Glomerular endothelial cell (primary cell): ENCODE results near the gene SCTR. TPM values are rescaled to one million over a fixed set of nuclear protein-coding genes. Genes with fewer than 3 reads are reported as not detected.

ENCODE experiments used
- DNase-seq: peaks from one replicate; pipeline ENCODE4 v3.0.0-alpha.2; 2011; ENCODE audit warnings: low read depth, low spot score; ENCODE audit errors: extremely low read depth
- total RNA-seq: library from RNA; depleted of rRNA; stranded (reverse); fragments of >200 nt; gene quantifications from 2 replicates; pipeline ENCODE4 v1.2.3, GENCODE V29; 2015

SCTR gene
- total RNA-seq, 1 donor from 2014 or later, result not detected

DNA sequence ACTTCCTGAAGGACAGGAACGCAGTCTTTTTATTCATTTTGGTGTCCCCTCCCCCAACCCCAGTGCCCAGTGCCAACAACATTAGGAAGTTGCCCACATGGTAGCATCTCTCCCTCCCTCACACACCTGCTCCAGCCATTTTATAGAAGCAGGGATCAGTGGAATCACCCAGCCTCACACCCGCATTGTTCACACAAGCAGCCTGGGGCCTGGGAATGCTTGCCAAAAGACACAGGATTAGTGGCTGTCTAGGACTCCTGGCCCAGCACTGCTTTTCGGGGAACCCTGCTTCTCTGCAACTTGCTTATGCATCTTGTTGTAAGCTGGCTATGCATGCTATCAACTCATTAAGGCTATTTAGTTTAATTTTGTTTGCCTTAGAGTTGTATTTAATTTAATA, 74.8 kb downstream of the SCTR start:
- DNase-seq, result no peak

DNA sequence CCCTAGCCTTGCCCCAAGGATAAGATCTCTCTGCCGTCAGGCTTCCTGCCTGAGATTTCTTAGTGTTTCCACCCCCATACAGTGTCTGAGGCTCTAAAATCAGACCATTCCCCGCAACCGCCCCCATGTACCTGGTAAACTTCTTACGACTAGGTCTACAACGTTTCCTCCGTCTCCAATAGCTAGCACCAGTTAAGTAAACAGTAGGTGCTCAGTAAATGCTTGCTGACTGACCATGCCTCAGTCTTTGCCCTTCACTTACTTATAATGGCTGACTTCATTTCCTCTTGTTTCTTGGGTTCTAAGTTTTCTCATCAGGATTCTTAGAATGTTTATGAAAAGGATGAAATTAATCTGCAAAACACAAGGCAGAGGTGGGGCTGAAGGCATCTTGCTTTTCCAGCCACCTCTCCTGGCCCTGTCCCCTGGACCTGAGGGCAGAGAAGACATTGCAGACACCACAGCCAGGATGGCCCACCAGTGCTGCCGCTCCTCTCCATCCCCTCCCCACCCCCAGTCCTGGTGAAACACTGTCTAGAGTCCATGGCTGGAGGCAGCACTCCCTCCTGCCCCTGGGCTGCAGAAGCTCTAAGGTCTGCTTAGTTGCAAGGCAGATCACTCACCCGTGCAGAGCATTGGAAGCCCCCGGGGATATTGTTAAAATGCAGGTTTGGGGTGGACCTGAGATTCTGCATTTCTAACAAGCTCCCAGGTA, 75.7 kb downstream of the SCTR start:
- no peak for DNase-seq

DNA sequence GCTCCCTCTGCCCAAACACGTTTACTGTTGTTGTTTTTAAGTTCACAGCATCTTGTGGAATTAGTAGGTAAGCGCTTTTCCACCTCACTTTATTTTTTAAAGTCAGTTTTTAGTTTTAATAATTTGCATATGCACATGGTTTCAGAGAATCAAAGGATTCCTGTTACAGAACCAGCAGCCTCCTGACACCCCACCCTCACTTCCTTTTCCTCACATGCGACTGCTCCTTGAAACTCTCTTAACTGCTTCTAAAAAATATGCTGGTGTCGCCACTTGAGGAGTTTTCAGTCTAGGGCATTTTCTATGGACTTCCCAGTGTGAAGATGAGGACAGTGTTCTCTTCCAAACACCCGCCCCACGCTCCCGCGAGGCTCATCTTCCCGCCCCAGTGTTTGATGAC, 78.2 kb downstream of the SCTR start:
- DNase-seq, result no peak

DNA sequence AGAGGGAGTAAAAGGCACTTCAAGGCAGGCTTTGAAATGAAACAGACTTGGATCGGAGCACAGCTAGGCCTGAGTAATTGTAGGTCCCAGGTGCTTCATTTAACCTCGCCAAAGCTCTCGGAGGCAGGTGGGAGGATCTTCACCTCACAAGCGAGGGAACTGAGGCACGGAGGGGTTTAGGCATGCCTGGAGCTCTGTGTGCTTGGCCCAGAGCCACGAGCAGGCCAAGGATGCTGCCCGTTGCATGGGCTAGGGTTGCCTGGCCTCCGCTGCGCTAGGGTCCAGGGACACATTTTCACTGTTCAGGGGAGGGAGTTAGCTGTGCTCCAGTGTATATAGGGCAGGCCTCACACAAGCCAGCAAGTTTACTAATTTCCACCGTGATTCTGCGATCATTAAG, 81.4 kb downstream of the SCTR start:
- no peak for DNase-seq

- DNase-seq, result no peak
Observed at GRCh38 chr2:119442226-119442619, 82.1 kb downstream of the SCTR start.

DNA sequence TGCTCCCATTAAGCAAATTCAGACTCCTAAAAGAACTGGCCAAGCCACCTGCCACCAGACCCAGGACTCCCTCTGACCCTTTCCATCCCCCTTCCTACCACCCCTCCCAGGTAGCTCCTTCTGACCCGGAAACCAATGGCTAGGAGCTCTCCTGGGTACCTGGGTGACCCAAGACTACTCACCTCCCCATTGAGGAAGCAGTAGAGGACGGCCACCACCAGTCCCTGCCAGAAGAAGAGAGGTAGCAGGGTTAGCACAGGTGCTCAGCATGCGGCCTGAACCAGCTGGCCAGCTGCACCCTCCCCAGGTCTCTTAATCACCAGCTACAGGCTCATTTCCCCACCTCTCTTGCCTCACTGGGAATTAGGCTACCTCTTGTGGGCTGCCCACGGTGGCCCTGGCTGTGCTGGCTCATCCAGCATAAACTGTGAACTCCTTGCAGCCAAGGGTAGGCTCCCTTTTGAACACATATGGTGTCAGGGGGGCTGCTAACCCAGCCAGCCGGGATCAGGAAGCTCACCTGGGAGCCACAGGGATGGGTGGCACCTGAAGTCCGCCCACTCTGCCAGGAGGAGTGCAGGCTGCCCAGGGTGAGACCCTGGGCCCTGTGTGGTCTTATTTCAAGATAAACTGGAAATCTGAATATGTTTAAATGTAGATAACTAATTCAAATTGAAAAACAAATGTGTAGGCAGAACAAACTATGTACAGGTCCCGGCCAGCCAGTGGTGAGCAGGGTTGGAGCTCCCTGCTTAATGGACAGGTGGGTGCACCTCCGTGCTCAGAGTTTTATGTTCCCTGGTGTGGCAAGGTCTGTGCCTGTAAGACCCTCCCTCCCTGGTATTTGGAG, 82.7 kb downstream of the SCTR start:
- no peak for DNase-seq

DNA sequence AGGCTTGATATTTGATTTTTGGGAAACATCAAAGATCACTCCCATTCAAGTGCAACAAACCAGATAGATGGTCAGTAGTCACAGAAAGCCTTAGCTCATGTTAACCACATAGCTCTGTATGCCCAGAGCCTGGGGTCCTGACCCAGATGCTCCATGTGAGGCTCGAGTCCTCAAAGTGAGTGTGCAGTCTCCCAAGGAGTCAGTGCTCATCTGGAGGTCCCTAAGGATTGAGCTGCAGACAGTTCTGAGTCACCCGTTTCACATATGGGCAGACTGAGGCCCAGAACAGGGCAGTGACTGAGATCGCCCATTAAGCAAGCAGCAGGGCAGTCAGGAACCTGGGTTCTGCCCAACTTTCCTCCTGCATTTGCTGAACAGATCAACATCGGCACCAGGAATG, 83.4 kb downstream of the SCTR start:
- DNase-seq, result no peak

- no peak for DNase-seq
Observed at GRCh38 chr2:119440501-119440870, 83.8 kb downstream of the SCTR start.

GRCh38 chr2:119439574-119440500, 84.4 kb downstream of the SCTR start:
- DNase-seq, result no peak

- no peak for DNase-seq
Observed at GRCh38 chr2:119438726-119439284, 85.5 kb downstream of the SCTR start.

- no peak for DNase-seq
Observed at GRCh38 chr2:119438128-119438656, 86.1 kb downstream of the SCTR start.

- DNase-seq, result no peak
Observed at GRCh38 chr2:119436993-119437772, 87.1 kb downstream of the SCTR start.

DNA sequence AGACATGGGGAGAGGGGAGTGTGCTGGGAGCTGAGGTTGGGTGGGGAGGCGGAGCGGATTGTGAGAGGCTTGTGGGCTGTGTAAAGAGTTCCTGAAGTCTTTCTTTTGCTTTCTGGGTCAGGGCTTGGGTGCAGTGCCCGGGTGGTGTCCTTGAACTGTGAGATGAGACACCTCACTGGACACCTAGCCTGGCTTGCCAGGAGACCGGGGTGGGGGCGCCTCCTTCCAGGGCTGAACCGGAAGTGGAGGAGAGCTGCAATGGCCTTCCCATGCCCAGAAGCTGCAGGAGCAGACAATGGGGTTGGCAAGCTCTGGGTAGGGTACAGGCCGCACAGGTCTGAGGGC, 88.4 kb downstream of the SCTR start:
- no peak for DNase-seq

DNA sequence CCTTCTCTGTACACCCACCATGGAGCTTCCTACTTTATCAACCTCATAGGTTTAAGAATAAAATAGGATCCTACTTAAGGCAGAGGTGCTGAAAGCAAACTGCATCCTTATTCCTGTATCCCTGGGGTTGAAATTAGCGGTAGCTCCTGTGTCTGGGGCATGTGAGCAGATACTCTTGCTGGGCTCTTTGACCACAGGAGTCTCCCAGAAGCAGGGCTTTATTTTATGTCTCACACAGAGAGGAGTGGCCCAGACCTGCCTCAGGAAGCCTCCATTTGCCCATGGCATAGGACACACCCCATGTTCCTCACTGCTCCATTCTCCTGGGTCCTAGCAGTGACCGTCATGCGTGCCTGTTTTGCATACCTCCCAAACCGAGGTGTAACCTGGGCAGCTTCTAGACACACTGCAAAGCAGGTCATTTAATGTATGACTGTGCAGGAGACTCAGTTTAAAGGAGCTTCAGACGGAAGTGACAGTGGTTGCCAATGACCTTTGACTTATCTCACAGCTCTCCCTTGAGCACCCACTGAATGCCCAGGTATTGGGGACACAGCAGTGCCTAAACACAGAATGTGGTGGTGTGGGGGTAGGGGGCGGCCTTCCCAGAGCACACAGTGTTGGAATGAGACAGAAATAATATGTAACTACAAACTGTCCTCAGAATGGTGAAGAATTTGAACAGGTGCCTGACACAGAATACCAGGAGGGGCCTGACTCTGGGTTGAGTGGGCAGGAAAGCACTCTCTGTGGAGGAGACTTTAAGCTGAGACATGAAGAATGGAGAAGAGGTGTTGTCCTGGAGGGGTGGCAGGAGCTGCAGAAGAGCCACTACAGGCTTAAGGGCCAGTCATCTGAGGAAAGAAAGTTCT, 89.0 kb downstream of the SCTR start:
- DNase-seq, result no peak

- no peak for DNase-seq
Observed at GRCh38 chr2:119434664-119435063, 89.6 kb downstream of the SCTR start.

- DNase-seq, result no peak
Observed at GRCh38 chr2:119433636-119434327, 90.5 kb downstream of the SCTR start.

DNA sequence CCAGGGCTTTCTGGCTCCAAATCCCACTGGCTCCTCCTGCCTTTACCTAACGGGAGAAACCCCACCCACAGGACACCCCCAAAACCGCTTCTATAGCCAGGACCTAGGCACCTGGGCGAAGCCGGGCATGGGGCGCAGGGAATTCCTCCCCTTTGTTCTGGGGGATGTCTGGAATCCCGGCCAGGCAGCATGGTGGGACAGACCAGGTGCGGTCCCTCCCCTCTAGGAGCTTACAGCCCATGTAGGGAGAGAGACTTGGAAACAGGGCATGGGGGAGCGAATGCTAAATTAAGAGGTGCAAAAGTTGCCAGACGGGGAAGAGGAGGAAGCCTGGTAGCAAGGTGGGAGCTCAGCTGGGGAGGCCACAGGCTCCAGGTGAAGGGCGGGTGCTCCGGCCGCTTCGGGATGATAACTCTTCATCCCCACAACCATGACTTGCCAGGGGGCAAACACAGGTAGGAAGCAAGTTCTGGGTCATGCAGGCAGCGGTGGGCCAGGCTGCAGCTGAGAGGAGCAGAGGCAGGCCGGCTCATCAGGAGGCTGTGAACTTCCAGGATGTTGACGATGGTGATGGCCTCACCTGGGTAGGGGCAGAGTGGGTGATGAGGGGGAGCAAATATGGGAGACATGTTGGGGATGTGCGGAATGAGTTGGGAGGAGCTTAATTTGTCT, 91.3 kb downstream of the SCTR start:
- no peak for DNase-seq
